Stimulated activated CD8-positive, alpha-beta memory T cell treated with anti-CD3 and anti-CD28 coated beads, Interleukin-12 subunit alpha, Interleukin-12 subunit beta, amount 100 ng/mL, for 1 hour (primary cell): Measurements from ENCODE around the gene MYCBP2.

Source experiments
- DNase-seq: peaks from one replicate; pipeline ENCODE4 v3.0.0-alpha.2; 2020; ENCODE audit warnings: low read depth

The MYCBP2 gene

DNA sequence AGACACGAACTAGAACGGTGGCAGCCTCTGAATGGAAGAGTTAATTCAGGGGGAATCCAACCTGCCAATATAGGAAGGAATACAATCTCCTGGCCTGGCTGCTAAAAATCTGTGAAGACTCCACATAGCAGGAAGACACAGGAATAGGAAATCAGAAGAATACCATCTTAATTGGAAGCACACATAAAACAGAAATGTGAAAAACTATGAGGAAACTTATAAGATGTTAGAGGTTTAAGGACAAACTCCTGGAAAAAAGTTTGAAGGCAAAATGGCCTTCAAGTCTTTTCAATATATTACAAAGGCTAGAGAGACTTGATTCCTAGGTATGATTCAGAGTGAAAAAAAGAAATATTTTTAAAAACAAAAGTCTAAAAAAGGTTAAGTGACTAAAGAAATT, 221.8 kb downstream of the MYCBP2 start:
- no peak for DNase-seq

DNA sequence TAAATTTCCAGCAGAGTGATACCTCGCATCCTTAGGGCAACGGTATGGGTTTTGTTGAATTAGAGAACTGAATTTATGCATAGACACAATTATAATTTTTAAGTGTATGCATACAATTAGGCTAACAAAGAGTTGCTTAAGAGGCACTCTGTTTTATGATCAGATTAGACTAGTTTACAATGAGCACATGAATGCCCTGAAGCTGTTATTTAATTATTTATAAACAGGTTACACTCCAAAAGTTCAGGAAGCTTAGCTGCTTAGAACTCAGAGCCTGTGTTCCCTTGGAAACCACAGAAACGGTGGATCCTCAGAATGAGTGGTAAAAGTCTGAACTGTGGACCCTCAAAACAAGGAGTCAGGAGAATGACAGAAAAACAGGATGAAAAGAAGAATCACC, 227.5 kb downstream of the MYCBP2 start:
- DNase-seq: no peak

DNA sequence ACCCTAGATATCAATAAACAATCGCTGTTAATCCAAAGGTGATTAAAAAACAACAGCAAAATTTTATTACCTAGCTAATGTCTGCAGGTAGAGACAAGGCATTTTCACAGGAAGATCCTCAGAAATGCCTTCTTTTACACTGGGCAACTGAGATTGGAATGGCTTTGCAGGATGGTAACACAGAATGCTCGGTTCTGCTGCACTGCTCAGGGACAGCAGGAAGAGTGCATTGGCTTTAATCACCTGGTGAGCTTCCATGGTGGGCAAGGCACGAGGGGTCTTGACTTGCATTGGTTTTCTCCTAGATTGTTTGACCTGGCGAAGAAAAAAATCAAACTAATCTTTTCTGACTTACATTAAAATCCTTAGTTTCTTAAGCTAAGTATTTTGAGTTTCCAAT, 231.6 kb downstream of the MYCBP2 start:
- DNase-seq: no peak

DNA sequence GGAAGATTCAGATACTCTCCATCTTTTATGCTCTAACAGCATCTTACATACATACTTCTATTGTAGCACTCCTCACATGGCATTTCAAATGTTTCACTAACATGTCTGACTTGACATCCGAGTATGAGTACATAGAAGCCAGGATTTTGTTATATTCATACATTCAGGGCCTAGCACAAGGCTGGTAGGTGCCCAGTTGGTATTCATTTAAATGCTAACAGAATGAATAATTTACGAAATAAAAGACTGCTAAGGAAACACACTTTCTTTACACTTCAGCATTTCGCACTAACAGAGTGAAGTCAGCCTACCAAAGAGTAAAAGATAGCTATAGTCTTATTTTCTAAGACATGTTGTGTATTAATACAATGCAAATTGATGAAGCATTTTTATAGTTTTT, 232.1 kb downstream of the MYCBP2 start:
- no peak for DNase-seq

DNA sequence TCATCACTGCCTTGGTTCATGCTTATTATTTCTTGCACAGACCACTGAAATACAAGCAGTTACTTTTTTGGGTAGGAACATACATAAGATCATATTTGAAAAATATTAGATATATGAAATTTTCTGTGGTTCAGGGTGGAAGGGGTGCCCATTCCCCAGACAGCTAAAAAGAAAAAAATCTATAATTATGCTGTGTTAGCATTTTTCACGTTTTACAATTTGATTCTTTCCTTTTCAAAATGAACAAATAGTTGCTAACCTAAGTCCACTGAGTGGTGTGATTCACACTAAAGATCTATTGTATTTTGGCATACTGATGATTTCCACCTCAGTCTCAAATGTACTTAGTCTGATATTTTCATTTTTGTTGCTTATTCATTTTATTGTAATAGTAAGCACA, 233.2 kb downstream of the MYCBP2 start:
- no peak for DNase-seq

DNA sequence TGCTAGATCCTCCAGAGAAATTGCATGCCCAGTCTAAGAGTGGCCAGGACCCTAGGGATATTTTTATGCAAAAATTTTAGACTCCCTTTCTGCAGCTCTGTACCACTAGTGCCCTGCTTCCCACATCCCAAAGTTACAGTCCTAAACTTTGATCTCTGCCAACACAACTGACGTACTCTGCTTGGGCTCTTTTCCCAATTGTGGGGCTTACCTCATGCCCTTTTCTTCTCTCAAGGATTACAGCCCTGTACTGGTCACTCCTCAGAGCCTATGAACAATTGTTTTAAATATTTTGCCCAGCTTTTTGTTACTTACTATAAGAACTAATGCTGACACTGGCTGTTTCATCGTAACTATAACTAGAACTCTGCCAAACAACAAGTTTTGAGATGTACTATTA, 242.1 kb downstream of the MYCBP2 start:
- no peak for DNase-seq

GRCh38 chr13:77079902-77080413, 246.9 kb downstream of the MYCBP2 start:
- no peak for DNase-seq

GRCh38 chr13:77067519-77067918, 259.4 kb downstream of the MYCBP2 start:
- DNase-seq: no peak

GRCh38 chr13:77065461-77066147, 261.3 kb downstream of the MYCBP2 start:
- DNase-seq: no peak

DNA sequence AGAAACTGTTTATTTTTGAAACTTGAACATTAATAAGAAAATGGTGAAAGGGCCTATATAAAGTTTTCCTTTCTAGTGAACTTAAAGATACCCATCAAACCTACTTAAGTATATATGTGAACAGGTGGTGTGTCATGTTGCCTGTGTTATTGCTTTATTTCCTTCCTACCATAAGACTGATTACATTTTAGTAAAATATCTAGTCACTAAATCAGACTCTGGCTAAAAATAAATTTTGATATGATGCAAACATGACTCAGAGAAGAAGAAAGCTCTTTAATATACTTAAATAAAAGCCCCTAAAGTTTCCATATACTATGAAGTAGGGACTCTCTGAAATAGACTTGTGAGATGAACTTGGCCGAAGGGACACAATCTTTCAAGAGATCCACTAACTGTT, 264.8 kb downstream of the MYCBP2 start:
- DNase-seq: no peak

DNA sequence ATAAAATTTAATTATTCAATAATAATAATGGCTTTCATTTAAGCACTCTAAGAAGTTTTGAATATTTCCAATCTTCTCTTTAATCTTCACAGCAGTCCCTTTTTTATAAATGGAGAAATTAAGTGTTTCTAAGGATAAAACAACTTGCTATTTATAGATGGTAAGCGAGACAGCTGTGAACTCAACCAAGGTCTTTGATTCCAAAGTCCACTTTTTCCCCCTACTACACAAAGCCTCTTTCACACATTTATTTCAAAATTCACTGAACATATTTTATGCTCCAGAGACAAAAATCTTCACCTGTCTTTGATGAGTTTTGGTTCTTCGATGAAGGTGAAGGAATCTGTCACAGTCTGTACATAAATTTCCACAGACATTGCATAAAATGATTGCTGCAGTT, 265.5 kb downstream of the MYCBP2 start:
- DNase-seq: no peak

DNA sequence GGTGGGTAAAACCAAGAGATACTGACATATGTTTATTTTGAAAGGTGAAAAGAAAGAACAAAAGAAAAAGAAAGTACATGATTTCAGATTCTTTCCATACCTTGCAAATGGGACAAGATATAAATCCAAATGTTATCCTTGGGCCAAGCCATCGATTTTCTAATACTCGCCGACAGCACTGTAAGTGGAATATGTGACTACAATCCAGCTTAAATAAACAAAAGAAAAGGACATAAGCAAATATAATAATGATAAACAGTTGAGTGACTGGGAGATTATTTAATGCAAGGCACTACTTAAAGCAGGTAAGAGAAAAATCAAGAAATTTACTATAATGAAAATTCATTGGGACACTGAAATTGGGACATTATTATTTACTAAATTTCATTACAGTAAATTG, 270.0 kb downstream of the MYCBP2 start:
- DNase-seq: no peak

- no peak for DNase-seq
Measured at GRCh38 chr13:77056382-77056781, 270.5 kb downstream of the MYCBP2 start.

DNA sequence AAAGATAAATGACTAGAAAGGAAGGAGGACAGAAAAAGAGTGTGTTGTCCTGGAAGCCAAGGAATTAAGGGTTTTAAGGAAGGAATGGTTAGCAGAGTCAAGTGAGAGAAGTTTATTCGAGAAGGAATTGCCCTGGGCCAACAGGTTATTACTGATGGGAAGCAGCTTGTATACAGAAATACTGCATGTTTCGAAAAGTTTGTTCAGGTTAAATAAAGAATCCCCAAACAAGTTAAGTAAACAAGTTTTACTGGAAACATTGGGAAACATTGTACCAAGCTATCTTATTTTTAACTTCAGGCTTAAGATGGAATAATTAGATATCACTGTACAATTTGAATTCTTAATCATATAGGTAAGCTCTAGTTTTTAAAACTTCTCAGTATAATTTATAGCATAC, 271.7 kb downstream of the MYCBP2 start:
- no peak for DNase-seq

GRCh38 chr13:77053192-77053591, 273.7 kb downstream of the MYCBP2 start:
- no peak for DNase-seq

GRCh38 chr13:77048681-77049080, 278.2 kb downstream of the MYCBP2 start:
- DNase-seq: no peak

GRCh38 chr13:77047649-77048343, 279.1 kb downstream of the MYCBP2 start:
- no peak for DNase-seq

DNA sequence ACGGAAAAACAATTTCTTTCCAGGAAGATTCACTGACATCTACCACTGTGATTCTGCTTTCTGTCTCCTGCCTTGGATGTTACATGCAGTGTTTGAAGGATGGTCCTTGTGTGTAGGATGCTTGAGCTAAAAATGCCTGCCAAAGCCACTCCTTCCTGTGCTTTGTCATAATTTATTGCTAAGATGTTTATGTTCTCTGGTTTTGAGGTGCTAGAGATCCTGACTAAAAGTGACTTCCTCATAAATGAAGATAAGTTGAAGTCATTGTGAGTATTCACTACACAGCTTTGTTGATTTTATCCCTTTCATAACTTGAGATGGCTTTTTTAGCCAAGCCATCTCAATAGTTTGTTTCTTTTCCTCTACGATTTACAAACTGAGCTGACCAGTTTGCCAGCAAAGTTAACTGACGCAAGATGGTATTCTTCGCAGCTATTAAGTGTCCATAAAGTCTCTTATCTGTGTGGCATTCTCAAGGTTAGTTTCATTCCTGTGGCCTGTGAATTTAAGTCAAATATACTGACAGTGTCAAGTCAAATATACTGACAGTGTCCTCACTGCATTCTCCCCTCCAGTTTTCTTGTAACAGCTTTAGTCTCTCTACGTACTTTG, 284.2 kb downstream of the MYCBP2 start:
- DNase-seq: no peak

DNA sequence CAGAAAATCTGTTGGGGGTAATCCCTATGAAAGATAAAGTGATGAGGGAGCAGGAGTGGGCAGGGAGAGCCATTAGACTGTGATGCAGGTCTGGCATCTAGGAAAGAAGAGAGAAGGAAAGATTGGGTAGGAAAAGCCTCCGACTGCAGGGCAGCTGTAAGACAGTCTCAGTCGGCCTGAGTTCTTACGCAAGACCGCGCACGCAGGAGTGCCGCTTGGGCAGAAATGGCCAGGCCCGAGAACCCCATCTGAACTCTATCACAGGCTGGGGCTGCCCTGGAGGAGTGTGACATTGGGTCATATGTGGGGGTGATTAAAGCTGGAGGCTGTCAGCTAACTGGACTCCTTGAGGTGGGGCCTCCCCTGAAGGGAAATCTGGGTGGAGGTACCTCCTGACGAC, 286.1 kb downstream of the MYCBP2 start:
- no peak for DNase-seq

DNA sequence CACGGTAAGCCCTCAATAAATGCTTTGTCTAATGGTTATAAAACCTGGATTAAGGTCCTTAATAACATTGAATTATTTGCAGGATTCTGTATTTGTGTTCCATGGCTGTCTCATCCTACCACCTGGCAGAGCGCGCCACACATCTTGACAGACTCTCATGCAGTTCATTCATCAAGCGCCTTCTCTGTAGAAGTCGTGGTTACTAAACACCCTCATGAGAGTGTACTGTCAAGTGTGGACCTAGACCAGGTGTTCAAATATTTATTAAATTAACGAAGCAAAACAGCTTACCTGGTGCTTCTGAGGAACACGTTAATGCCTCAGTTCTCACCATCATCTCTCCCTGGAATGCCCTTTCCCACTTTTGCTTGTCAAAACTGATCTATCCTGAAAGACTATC, 286.8 kb downstream of the MYCBP2 start:
- DNase-seq: no peak

- DNase-seq: no peak
Measured at GRCh38 chr13:77038907-77039480, 287.9 kb downstream of the MYCBP2 start.

DNA sequence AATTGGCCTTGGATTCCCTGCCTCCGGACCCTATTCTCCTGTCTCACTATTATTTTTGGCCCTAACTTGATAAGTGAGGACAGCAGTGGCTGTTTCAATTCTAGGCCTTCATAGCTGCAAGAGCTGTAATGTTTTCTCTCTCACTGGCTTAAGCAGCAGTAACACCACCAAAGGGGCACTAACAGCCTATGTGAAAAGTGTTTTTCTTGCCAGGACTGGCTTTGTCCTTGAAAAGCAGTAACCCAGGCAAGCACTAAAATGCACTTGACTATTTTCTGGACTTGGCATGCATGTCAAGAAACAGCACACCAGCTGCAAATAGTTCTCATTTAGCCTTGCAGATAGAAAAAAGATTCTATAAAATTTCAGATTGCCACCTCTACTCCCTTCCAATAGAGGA, 290.6 kb downstream of the MYCBP2 start:
- no peak for DNase-seq

- no peak for DNase-seq
Measured at GRCh38 chr13:77034881-77035280, 292.0 kb downstream of the MYCBP2 start.
